ENCODE data around the gene SELENOV. TPM values are rescaled to one million over a fixed set of nuclear protein-coding genes. Genes with fewer than 3 reads are reported as not detected.

Gene SELENOV
- total RNA-seq, 3 donors from 2014 or later = not detected

DNA sequence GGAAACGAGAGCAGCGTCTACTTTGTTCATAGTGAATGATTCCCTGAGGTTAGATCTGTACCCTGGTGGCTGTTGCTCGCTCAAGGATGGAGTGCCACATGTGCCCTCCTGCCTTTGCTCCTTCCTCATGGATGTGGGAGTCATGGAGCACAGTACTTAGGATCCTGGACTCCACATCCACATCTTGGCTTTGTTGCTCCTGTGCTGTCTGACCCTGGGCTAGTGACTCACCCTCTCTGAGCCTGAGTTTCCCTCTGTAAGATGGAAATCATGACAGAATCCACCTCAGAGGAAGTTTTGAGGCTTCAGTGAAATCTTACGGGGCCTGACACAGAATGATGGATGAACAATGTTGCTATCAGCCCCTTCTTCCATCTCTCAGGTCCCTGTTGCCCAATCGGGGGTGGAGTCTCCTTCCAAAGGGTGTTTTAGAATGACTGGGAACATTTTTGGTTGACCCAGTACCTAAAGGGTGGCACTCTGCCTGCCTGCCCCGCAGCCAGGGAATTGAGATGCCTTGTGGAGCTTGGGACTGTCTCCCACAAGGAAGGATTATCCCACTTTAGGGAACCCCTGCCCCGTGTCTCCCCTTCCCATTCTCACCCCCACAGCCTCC lies 44.1 kb upstream of the SELENOV start:
- H3K36me3 ChIP-seq = peaks cover 23% of the 10 kb centered on the region
- no peak overlapping the region for H3K4me3 ChIP-seq
- H3K9me3 ChIP-seq = no peaks in the 10 kb centered on the region
- H3K27ac ChIP-seq = no peak overlapping the region
- no peak for DNase-seq (ENCODE audit: low spot score in 2 of 2)
- no peaks in the 10 kb centered on the region for H3K27me3 ChIP-seq
- H3K4me1 ChIP-seq = no peaks in the 10 kb centered on the region
- intact Hi-C loops (cut with DNase I; ENCODE audit: low total_unique reads) = loop anchor here (2.0 kb wide), 1 partner anchor 66 kb away; no protein-coding TSS in a partner anchor
- TF ChIP-seq POLR2A (IDR thresholded peaks at IDR 0.05) (no peak), POLR2AphosphoS5 (IDR thresholded peaks at IDR 0.05) (no peak)
- TF ChIP-seq, protein P1, sequence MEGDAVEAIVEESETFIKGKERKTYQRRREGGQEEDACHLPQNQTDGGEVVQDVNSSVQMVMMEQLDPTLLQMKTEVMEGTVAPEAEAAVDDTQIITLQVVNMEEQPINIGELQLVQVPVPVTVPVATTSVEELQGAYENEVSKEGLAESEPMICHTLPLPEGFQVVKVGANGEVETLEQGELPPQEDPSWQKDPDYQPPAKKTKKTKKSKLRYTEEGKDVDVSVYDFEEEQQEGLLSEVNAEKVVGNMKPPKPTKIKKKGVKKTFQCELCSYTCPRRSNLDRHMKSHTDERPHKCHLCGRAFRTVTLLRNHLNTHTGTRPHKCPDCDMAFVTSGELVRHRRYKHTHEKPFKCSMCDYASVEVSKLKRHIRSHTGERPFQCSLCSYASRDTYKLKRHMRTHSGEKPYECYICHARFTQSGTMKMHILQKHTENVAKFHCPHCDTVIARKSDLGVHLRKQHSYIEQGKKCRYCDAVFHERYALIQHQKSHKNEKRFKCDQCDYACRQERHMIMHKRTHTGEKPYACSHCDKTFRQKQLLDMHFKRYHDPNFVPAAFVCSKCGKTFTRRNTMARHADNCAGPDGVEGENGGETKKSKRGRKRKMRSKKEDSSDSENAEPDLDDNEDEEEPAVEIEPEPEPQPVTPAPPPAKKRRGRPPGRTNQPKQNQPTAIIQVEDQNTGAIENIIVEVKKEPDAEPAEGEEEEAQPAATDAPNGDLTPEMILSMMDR (IDR thresholded peaks at IDR 0.05) = no peak

DNA sequence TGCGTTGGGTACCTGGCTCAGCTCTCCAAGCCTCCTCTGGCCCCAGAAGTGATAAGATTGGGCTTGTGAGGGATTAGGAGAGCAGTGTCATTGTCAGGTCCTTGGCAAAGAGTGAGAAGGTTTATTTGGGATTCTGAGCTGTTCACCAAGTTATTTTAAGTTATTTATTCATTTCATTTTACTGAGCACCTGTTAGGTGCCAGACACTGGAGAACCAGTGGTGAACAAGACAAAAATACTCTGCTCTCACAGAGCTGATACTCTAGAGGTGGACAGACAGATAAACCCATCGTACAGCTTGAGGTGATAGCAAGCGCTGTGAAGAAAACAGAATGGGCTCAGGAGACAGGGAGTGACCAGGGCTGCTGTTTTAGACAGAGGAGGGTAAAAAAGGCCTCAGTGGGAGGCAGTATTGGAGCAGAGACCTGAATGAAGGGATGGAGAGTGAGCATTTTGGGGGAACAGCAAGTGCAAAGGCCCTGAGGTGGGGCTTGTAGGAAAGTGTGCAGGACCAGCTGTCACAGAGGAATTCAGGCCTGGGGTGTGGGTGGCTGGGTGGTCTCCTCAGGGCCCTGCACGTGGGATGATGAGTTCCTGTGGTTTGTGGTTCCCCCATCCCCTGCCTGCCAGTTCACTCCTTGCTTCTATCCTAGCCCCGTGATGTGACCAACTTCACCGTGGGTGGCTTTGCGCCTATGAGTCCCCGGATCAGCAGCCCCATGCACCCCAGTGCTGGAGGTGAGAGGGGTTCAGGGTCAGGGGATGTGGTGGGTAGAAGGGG lies 43.0 kb upstream of the SELENOV start:
- intact Hi-C loops (cut with DNase I; ENCODE audit: low total_unique reads) = loop anchor here (2.0 kb wide), 1 partner anchor 65 kb away; no protein-coding TSS in a partner anchor
- no peaks in the 10 kb centered on the region for H3K9me3 ChIP-seq
- H3K36me3 ChIP-seq = peaks cover 23% of the 10 kb centered on the region
- no peaks in the 10 kb centered on the region for H3K27me3 ChIP-seq
- H3K4me1 ChIP-seq = no peaks in the 10 kb centered on the region
- DNase-seq (ENCODE audit: low spot score in 2 of 2) = no peak
- no peak overlapping the region for H3K27ac ChIP-seq
- TF ChIP-seq POLR2A (IDR thresholded peaks at IDR 0.05) = no peak
- no peak for TF ChIP-seq POLR2AphosphoS5 (IDR thresholded peaks at IDR 0.05)
- TF ChIP-seq, protein P1 (IDR thresholded peaks at IDR 0.05) = no peak
- no peak overlapping the region for H3K4me3 ChIP-seq

DNA sequence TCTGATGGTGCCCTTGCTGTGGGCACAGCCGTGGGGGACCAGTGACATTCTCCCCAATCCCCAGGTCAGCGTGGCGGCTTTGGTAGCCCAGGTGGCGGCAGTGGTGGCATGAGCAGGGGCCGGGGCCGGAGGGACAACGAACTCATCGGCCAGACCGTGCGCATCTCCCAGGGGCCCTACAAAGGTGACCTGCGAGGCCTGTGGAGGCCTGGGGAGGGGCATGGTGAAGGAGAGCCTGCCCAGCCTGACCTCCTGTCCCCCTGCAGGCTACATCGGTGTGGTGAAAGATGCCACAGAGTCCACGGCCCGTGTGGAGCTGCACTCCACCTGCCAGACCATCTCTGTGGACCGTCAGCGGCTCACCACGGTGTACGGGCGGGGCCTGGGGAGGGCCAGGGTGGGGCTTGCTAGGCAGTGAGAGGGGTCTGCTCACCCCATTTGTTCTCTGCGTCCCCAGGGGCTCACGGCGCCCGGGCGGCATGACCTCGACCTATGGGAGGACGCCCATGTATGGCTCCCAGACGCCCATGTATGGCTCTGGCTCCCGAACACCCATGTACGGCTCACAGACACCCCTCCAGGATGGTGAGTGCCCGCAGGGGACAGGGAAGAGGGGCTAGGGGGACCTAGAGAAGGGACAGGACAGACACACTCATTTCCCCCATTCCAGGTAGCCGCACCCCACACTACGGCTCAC lies 42.0 kb upstream of the SELENOV start:
- no peak for DNase-seq (ENCODE audit: low spot score in 2 of 2)
- Histone ChIP-seq H3K36me3 (peaks cover 23% of the 10 kb centered on the region), H3K27ac (no peak overlapping the region), H3K9me3 (no peaks in the 10 kb centered on the region), H3K27me3 (no peaks in the 10 kb centered on the region), H3K4me1 (no peaks in the 10 kb centered on the region), H3K4me3 (no peak overlapping the region)
- TF ChIP-seq POLR2A (IDR thresholded peaks at IDR 0.05) = no peak
- TF ChIP-seq POLR2AphosphoS5 (IDR thresholded peaks at IDR 0.05) = no peak
- TF ChIP-seq, protein P1 (IDR thresholded peaks at IDR 0.05) = no peak
- intact Hi-C loops (cut with DNase I; ENCODE audit: low total_unique reads) = no loop called here

DNA sequence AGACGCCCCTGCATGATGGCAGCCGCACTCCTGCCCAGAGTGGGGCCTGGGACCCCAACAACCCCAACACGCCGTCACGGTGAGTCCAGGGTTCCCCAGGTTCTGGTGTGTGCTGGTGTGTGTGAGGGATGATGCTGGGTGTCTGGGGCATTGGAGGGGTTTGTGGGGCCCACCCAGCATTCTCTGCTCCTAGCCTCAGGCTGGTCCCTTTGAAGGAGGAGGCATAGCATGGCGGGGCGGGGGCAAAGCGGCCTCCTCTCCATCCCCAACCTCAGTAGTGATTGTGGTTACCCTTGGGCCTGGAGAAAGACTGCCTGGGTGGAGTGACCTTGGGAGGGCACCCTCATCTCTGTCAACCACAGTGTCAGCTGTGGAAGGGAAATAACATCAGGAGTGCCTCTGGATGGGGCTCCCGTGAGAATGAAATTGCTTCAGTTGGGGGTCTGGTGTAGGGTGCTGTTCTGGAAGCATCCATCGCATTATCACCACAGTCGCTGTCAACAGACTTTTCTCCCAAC lies 41.4 kb upstream of the SELENOV start:
- intact Hi-C loops (cut with DNase I; ENCODE audit: low total_unique reads) = no loop called here
- H3K4me1 ChIP-seq = no peaks in the 10 kb centered on the region
- peaks cover 17% of the 10 kb centered on the region for H3K36me3 ChIP-seq
- no peaks in the 10 kb centered on the region for H3K27me3 ChIP-seq
- H3K9me3 ChIP-seq = no peaks in the 10 kb centered on the region
- H3K4me3 ChIP-seq = no peak overlapping the region
- DNase-seq (ENCODE audit: low spot score in 2 of 2) = no peak
- H3K27ac ChIP-seq = no peak overlapping the region
- TF ChIP-seq POLR2AphosphoS5 (IDR thresholded peaks at IDR 0.05) (no peak), POLR2A (IDR thresholded peaks at IDR 0.05) (no peak)
- TF ChIP-seq, protein P1 (IDR thresholded peaks at IDR 0.05) = no peak

Data from breast epithelium (tissue), 4 donors.